HCT116 (cell line): ENCODE measurements around the gene CD28. TPM values are rescaled to one million over a fixed set of nuclear protein-coding genes. Genes with fewer than 3 reads are reported as not detected.

Experiments used
- ATAC-seq: fragments of 200-7000 bp; cut with Tn5 transposase; 2 replicates; pipeline ENCODE4 v1.9.1; 2020; ENCODE audit warnings: mild to moderate bottlenecking, moderate library complexity
- BruUV-seq: library from RNA; stranded (reverse); fragments of 400-500 nt; replicated peaks from 2 replicates; lab custom pipeline; 2021; lab: Mats Ljungman, UMichigan
- CTCF ChIA-PET: fragments of 300-600 bp; sonication (Branson Sonifier 250); formaldehyde crosslinking; loops from one replicate; lab custom pipeline; 2021; ENCODE audit warnings: antibody characterized with exemption; lab: Charles Lee
- POLR2A ChIA-PET: fragments of 300-600, 350-600 bp; sonication (Branson Sonifier 250); formaldehyde crosslinking; loops from one replicate; lab custom pipeline; 2021; ENCODE audit warnings: antibody characterized with exemption; lab: Charles Lee
- RAD21 ChIA-PET, 2 experiments: fragments of 300-600 bp; sonication (Branson Sonifier 250); formaldehyde crosslinking; loops; one replicate each; lab custom pipeline; 2023; ENCODE audit warnings: low total read pairs in 2 of 2; ENCODE audit not compliant: uncharacterized antibody in 2 of 2, unreplicated experiment in 2 of 2, low non-redundant PET in 1 of 2; lab: Charles Lee
- DNase-seq: peaks from one replicate; pipeline ENCODE4 v3.0.0-alpha.2; 2010; ENCODE audit warnings: low read depth, low spot score
- H2AFZ ChIP-seq: fragments of 200-600 bp; shearing (Covaris generic), sonication (generic); 2 replicates; pipeline ENCODE4 v1.6.1; 2017; ENCODE audit warnings: low read depth, mixed run types, mixed read lengths, antibody characterized with exemption, low read length; ENCODE audit not compliant: poor library complexity, severe bottlenecking
- H3K27ac ChIP-seq: 2 replicates; pipeline ENCODE4 v1.5.1; 2012; ENCODE audit warnings: low read depth, low read length
- H3K27me3 ChIP-seq: fragments of 200-600 bp; sonication (generic); 2 replicates; pipeline ENCODE4 v1.6.1; 2016; ENCODE audit warnings: mixed run types, low read length, mixed read lengths; ENCODE audit not compliant: insufficient read depth
- H3K36me3 ChIP-seq, 2 experiments: fragments of 200-500 bp in 1 of 2; fragments of 200-600 bp in 1 of 2; sonication (Bioruptor generic) in 1 of 2; sonication (generic) in 1 of 2; 2 replicates each; pipeline versions ENCODE4 v1.5.1 to v1.6.1; 2014 to 2016; ENCODE audit warnings: low read length in 2 of 2, inconsistent platforms in 1 of 2, mixed read lengths in 1 of 2, mixed run types in 1 of 2; ENCODE audit not compliant: insufficient read depth in 2 of 2, control insufficient read depth in 1 of 2
- H3K4me1 ChIP-seq, 2 experiments: fragments of 200-600 bp in 1 of 2; sonication (generic) in 1 of 2; 2 replicates each; pipeline versions ENCODE4 v1.5.1 to v1.6.1; 2012 to 2017; ENCODE audit warnings: low read length in 2 of 2, inconsistent platforms in 1 of 2, mild to moderate bottlenecking in 1 of 2, mixed read lengths in 1 of 2, mixed run types in 1 of 2, moderate library complexity in 1 of 2; ENCODE audit not compliant: insufficient read depth in 2 of 2, control insufficient read depth in 1 of 2
- H3K4me2 ChIP-seq: fragments of 200-600 bp; sonication (generic); 2 replicates; pipeline ENCODE4 v1.6.1; 2017; ENCODE audit warnings: mixed run types, low read length, mixed read lengths
- H3K4me3 ChIP-seq, 2 experiments: fragments of 200-600 bp in 1 of 2; sonication (generic) in 1 of 2; replicated peaks in 1 of 2; 2 replicates each; pipeline ENCODE4 v1.5.1; 2011 to 2016; ENCODE audit warnings: low read length in 2 of 2, control low read depth in 1 of 2, low read depth in 1 of 2, mild to moderate bottlenecking in 1 of 2, mixed read lengths in 1 of 2, mixed run types in 1 of 2
- H3K79me2 ChIP-seq: fragments of 200-600 bp; sonication (generic); 2 replicates; pipeline ENCODE4 v1.6.1; 2017; ENCODE audit warnings: mild to moderate bottlenecking, mixed run types, low read length, moderate library complexity, mixed read lengths; ENCODE audit not compliant: insufficient read depth
- H3K9ac ChIP-seq: fragments of 200-600 bp; sonication (generic); 2 replicates; pipeline ENCODE4 v1.6.1; 2016; ENCODE audit warnings: low read length, mixed read lengths
- H3K9me2 ChIP-seq: fragments of 200-600 bp; sonication (generic), shearing (Covaris generic); 2 replicates; pipeline ENCODE4 v1.6.1; 2017; ENCODE audit warnings: mixed run types, mild to moderate bottlenecking, moderate library complexity; ENCODE audit not compliant: insufficient read depth
- H3K9me3 ChIP-seq, 2 experiments: fragments of 200-500 bp in 1 of 2; fragments of 200-600 bp in 1 of 2; sonication (Bioruptor generic) in 1 of 2; sonication (generic) in 1 of 2; 2 replicates each; pipeline ENCODE4 v1.6.1; 2014 to 2017; ENCODE audit warnings: low read length in 2 of 2, mixed read lengths in 2 of 2, inconsistent platforms in 1 of 2, low read depth in 1 of 2, mild to moderate bottlenecking in 1 of 2, mixed run types in 1 of 2, moderate library complexity in 1 of 2; ENCODE audit not compliant: control insufficient read depth in 1 of 2, insufficient read depth in 1 of 2
- H4K20me1 ChIP-seq: fragments of 200-600 bp; sonication (generic), shearing (Covaris generic); 2 replicates; pipeline ENCODE4 v1.6.1; 2017; ENCODE audit warnings: mixed run types, mild to moderate bottlenecking, moderate library complexity; ENCODE audit not compliant: insufficient read depth
- CBX3 ChIP-seq: IDR thresholded peaks from 2 replicates; pipeline ENCODE4 v1.6.1; 2012; ENCODE audit warnings: low read depth
- CEBPB ChIP-seq: IDR thresholded peaks from 2 replicates; pipeline ENCODE4 v1.6.1; 2012; ENCODE audit warnings: low read depth
- ELF1 ChIP-seq: IDR thresholded peaks from 2 replicates; pipeline ENCODE4 v1.6.1; 2012; ENCODE audit warnings: low read depth, borderline replicate concordance
- EZH2 ChIP-seq: fragments of 200-600 bp; sonication (generic); IDR thresholded peaks from 2 replicates; pipeline ENCODE4 v1.6.1; 2017; ENCODE audit warnings: antibody characterized with exemption, mixed run types
- EZH2phosphoT487 ChIP-seq: fragments of 200-600 bp; IDR thresholded peaks from 2 replicates; pipeline ENCODE4 v1.6.1; 2018; ENCODE audit warnings: antibody characterized with exemption, borderline replicate concordance
- FOSL1 ChIP-seq: IDR thresholded peaks from 2 replicates; pipeline ENCODE4 v1.6.1; 2012; ENCODE audit warnings: low read depth
- JUND ChIP-seq: IDR thresholded peaks from 2 replicates; pipeline ENCODE4 v1.6.1; 2012
- POLR2A ChIP-seq: IDR thresholded peaks from 2 replicates; pipeline ENCODE4 v1.7.0; 2011; ENCODE audit warnings: borderline replicate concordance; ENCODE audit not compliant: insufficient read depth, insufficient read length; ENCODE audit errors: extremely low read depth
- POLR2AphosphoS5 ChIP-seq: IDR thresholded peaks from 2 replicates; pipeline ENCODE4 v1.6.1; 2011; ENCODE audit warnings: mild to moderate bottlenecking, low read depth, low read length, moderate library complexity
- RAD21 ChIP-seq: IDR thresholded peaks from 2 replicates; pipeline ENCODE4 v1.6.1; 2012; ENCODE audit warnings: low read depth, mild to moderate bottlenecking
- SIN3A ChIP-seq: IDR thresholded peaks from 2 replicates; pipeline ENCODE4 v1.6.1; 2012; ENCODE audit warnings: low read depth
- SP1 ChIP-seq: IDR thresholded peaks from 2 replicates; pipeline ENCODE4 v1.6.1; 2012; ENCODE audit warnings: low read depth
- TCF7L2 ChIP-seq: IDR thresholded peaks from 2 replicates; pipeline ENCODE4 v1.7.0; 2011; ENCODE audit warnings: borderline replicate concordance, inconsistent platforms; ENCODE audit not compliant: insufficient read depth, insufficient read length; ENCODE audit errors: extremely low read depth
- YY1 ChIP-seq: IDR thresholded peaks from 2 replicates; pipeline ENCODE4 v1.6.1; 2011; ENCODE audit warnings: low read length, low read depth, moderate library complexity, mild to moderate bottlenecking; ENCODE audit not compliant: insufficient replicate concordance; ENCODE audit errors: extremely low read depth
- ZNF274 ChIP-seq: fragments of 200-500 bp; sonication (Bioruptor generic); IDR thresholded peaks from 2 replicates; pipeline ENCODE4 v1.6.1; 2014; ENCODE audit warnings: mild to moderate bottlenecking, low read depth, low read length, inconsistent platforms
- intact Hi-C: fragments of 100-400 bp; cut with micrococcal nuclease; formaldehyde crosslinking; loops from 2 replicates; pipeline ENCODE4 v1.10.0; 2022
- total RNA-seq: library from RNA; stranded (reverse); gene quantifications from one replicate; pipeline ENCODE4 v1.2.1, GENCODE V29; 2021; ENCODE audit not compliant: unreplicated experiment
- TF ChIP-seq, protein P1 (sequence below): IDR thresholded peaks from 2 replicates; pipeline ENCODE4 v1.6.1; 2012
- TF ChIP-seq, protein P2 (sequence below): IDR thresholded peaks from 2 replicates; pipeline ENCODE4 v1.6.1; 2012
- TF ChIP-seq, protein P3 (sequence below): IDR thresholded peaks from 2 replicates; pipeline ENCODE4 v1.6.1; 2011; ENCODE audit warnings: mild to moderate bottlenecking, low read length, moderate library complexity; ENCODE audit not compliant: insufficient replicate concordance; ENCODE audit errors: extremely low read depth

The CD28 gene
- total RNA-seq, 1 experiment from 2014 or later, result 0.37 TPM

DNA sequence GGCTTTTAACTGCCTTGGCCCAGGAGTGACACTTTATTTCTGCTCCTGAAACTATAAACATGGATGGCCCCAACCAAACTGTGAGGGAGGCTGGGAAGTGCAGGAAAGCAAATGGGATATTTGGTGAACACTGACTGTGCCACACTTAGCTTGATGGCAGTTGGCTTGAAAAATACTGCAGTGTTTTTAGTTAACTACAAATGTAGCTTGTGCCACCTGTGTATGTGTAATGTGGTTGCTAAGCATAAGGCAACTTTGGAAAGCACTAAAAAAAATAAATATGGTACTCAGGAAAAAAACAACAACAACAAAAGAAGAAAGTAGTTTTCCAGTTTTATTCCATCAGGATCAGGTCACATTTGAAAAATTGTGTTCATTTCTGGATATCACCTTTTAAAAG is 73.8 kb downstream of the CD28 start:
- no peak overlapping the region for H3K27ac ChIP-seq
- ChIA-PET CTCF (no interaction called here), POLR2A (no interaction called here), RAD21 (no interaction called here)
- H3K27me3 ChIP-seq, result no peaks in the 10 kb centered on the region
- no peak overlapping the region for H3K4me3 ChIP-seq
- H4K20me1 ChIP-seq, result no peaks in the 10 kb centered on the region
- no peak for ATAC-seq
- no peaks in the 10 kb centered on the region for H3K36me3 ChIP-seq
- peaks cover 0 to 7% of the 10 kb centered on the region in 2 experiments; a peak in 2 of 4 replicates for H3K4me1 ChIP-seq
- H2AFZ ChIP-seq, result no peak overlapping the region
- H3K9me3 ChIP-seq, result no peaks in the 10 kb centered on the region
- TF ChIP-seq POLR2AphosphoS5 (no peak), SP1 (no peak), POLR2A (no peak), TCF7L2 (no peak), RAD21 (no peak)
- TF ChIP-seq, protein P1, sequence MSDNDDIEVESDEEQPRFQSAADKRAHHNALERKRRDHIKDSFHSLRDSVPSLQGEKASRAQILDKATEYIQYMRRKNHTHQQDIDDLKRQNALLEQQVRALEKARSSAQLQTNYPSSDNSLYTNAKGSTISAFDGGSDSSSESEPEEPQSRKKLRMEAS, result no peak
- TF ChIP-seq, protein P2, sequence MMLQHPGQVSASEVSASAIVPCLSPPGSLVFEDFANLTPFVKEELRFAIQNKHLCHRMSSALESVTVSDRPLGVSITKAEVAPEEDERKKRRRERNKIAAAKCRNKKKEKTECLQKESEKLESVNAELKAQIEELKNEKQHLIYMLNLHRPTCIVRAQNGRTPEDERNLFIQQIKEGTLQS, result no peak
- H3K9me2 ChIP-seq, result no peaks in the 10 kb centered on the region
- no TSS peak for BruUV-seq
- H3K9ac ChIP-seq, result no peak overlapping the region
- H3K79me2 ChIP-seq, result no peaks in the 10 kb centered on the region
- intact Hi-C loops, result no loop called here
- no peak overlapping the region for H3K4me2 ChIP-seq
- DNase-seq, result no peak

DNA sequence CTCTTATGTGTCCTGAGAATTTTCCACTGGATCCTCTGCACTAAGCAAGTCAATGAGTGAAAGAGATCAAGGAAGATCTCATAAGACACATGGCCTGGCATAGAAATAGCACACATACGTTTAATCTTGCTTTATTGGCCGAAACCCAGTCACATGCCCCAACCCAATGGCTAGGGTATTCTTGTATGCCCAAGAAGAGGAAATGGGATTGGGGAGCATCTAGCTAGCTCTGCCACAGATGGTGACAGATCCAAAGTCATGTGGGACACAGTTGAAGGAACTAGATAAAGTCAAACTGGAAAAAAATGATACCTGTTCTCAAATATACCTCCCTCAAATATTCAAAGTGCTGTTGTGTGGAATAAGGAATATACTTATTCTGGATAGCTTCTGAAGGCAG is 74.7 kb downstream of the CD28 start:
- Histone ChIP-seq H2AFZ (no peak overlapping the region), H3K9ac (no peak overlapping the region), H4K20me1 (no peaks in the 10 kb centered on the region), H3K27ac (no peak overlapping the region), H3K27me3 (no peaks in the 10 kb centered on the region), H3K4me1 (peaks cover 0 to 7% of the 10 kb centered on the region in 2 experiments; a peak in 2 of 4 replicates), H3K36me3 (no peaks in the 10 kb centered on the region), H3K4me3 (no peak overlapping the region), H3K79me2 (no peaks in the 10 kb centered on the region), H3K9me2 (no peaks in the 10 kb centered on the region), H3K9me3 (no peaks in the 10 kb centered on the region), H3K4me2 (no peak overlapping the region)
- ATAC-seq, result no peak
- ChIA-PET POLR2A (interaction anchor here (1.4 kb wide), 1 partner anchor 30 kb away, joined by 3 read pairs; no protein-coding TSS in a partner anchor), RAD21 (no interaction called here), CTCF (no interaction called here)
- intact Hi-C loops, result no loop called here
- no peak for DNase-seq
- no TSS peak for BruUV-seq
- no peak for TF ChIP-seq ELF1
- TF ChIP-seq, protein P3, sequence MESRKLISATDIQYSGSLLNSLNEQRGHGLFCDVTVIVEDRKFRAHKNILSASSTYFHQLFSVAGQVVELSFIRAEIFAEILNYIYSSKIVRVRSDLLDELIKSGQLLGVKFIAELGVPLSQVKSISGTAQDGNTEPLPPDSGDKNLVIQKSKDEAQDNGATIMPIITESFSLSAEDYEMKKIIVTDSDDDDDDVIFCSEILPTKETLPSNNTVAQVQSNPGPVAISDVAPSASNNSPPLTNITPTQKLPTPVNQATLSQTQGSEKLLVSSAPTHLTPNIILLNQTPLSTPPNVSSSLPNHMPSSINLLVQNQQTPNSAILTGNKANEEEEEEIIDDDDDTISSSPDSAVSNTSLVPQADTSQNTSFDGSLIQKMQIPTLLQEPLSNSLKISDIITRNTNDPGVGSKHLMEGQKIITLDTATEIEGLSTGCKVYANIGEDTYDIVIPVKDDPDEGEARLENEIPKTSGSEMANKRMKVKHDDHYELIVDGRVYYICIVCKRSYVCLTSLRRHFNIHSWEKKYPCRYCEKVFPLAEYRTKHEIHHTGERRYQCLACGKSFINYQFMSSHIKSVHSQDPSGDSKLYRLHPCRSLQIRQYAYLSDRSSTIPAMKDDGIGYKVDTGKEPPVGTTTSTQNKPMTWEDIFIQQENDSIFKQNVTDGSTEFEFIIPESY, result no peak
- TF ChIP-seq JUND, result no peak
- TF ChIP-seq RAD21, result no peak
- no peak for TF ChIP-seq POLR2AphosphoS5
- no peak for TF ChIP-seq EZH2
- no peak for TF ChIP-seq CEBPB
- TF ChIP-seq, protein P2, result no peak
- TF ChIP-seq EZH2phosphoT487, result no peak
- TF ChIP-seq TCF7L2, result no peak
- no peak for TF ChIP-seq CBX3
- TF ChIP-seq FOSL1, result no peak
- no peak for TF ChIP-seq ZNF274
- TF ChIP-seq SIN3A, result no peak
- TF ChIP-seq YY1, result no peak
